ENCODE data around the gene SPOP.
"Not testable (repeated sequence)": the region's sequence is repeated elsewhere in the genome, so short reads cannot be mapped to it uniquely, and the experiment has no call there.

SPOP gene

DNA sequence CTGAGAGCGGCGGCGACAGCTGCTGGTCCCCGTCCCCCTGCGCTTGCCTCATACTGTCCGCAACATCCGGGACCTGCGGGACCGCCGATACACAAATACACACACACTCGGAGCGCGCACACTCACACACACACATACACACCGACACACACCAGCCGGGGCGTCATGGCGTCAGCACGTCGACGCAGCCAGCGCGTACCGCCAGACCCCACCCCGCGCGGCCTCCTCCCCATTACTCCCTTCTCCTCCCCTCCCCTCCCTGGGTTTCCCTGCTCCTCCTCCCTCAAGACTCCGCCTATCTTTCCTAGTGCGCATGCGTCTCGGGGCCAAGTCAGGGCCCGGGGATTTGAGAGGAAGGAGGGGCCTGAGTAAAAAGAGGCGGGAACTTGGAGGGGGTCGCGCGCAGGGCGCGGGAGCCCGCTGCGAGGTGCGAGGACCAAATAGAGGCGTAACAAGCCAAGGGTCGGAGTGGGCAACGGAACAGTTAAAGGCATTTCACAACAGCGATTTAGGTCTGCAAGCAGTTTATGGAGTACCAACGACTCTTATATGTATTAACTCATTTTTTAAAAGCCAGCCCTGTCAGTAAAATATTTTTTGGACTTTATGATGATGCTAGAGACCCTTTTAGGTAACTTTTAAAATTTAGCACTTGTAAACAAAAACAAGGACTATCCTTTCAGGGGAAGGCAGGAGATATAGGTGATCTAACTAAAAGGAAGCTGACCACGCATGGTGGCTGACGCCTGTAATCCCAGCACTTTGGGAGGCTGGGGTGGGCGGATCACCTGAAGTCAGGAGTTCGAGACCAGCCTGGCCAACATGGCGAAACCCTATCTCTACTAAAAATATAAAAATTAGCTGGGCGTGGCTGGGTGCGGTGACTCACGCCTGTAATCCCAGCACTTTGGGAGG, at the start of gene SPOP:
Gene SPOP, minus strand, starts transcription at position 165 of the 915 bp plus-strand sequence. CDS start 55,287 bp downstream, outside the sequence.
- peak; percentile 92 for DNase-seq

DNA sequence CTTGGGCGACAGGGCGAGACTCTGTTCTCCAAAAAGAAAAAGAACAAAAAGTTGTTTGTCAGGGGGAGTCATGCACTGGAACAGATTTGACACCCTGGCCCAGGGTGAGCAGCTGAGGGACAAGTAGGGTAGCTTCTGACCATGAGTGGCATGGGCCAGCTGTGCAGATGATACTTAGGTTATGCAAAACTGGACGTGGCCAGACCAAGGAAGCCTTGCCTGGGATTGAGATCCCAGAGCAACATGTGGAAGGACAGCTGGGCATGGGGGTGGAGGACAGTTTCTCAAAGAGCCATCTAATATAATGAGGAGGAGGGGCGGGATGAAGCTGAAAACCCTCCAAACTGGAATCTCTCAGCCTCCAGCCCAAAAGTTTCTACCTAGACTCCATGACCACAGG, 49.5 kb upstream of the SPOP start:
- no peak for DNase-seq

DNA sequence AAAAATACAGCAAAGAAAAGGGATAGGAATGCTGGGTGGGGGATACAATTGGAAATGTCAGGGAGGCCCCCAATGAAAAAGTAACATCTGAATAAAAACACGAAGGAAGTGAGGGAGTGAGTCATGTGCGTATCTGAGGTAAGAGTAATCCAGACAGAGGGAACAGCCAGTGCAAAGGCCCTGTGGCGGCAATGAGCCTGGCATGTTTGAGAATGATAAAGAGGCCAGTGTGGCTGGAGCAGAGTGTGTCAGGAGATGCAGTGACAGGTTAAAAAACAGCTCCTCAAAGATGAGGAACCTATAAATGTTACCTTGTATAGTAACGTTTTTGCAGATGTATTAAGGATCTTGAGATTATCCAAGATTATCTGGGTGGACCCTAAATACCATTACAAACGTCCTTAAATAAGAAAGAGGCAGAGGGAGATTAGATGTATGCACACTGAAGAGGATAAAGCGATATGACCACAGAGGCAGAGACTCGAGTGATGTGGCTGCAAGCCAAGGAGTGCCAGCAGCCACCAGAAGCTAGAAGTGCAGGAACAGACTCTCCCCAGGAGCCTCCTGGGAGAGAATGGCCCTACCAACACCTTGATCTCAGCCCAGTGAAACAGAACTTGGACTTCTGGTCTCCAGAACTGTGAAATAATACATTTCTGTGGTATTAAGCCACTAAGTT, 47.7 kb upstream of the SPOP start:
- DNase-seq: no peak

DNA sequence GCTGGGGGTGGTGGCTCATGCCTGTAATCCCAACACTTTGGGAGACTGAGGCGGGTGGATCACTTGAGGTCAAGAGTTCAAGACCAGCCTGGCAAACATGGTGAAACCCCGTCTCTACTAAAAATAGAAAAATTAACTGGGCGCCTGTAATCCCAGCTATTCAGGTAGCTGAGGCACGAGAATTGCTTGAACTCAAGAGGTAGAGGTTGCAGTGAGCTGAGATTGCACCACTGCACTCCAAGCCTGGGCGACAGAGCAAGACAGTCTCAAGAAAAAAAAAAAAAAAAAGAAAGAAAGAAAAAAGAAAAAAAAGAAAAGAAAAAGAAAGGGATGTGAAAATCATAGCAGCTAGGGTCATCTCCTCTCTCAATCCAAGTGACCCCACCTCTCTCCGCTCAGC, 46.7 kb upstream of the SPOP start:
- not testable (repeated sequence) for DNase-seq

DNA sequence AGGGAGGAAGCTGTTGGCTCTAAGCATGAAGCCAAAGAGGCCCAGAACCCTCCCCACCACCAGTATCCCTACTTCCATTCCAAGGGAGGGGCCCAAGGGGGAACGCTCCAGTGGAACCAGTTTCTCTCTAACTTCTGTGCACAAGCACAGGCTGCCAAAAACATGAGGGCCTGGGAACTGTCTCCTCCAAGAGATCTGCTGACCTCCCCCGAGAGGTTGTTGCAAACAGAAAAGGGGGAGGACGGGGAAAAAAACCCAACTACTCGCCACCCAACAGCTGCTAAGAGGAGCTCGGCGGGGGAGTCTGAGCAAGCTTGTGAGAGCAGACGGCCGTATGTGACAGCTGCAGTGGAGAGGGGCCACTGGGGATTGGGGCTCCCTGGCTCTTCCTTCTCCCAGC, 45.5 kb upstream of the SPOP start:
- DNase-seq: no peak

DNA sequence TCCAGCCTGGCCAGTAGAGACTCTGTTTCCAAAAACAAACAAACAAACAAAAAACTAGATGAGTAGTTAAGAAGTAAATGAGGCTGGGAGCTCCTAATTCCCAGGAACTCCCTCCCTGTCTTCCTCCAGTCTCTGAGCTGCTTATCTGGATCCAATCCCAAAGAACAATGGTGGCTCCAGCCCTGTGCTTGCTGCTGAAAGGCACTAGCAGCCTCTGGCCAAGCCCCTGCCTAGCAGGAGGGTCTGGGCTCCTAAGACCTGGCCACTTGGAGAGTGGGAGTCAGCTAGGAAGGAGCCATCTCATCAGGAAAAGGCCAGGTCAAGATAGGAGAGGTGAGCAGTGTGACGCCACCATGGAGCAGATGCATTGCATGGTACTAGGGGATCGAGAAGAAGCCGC, 44.2 kb upstream of the SPOP start:
- DNase-seq: no peak

DNA sequence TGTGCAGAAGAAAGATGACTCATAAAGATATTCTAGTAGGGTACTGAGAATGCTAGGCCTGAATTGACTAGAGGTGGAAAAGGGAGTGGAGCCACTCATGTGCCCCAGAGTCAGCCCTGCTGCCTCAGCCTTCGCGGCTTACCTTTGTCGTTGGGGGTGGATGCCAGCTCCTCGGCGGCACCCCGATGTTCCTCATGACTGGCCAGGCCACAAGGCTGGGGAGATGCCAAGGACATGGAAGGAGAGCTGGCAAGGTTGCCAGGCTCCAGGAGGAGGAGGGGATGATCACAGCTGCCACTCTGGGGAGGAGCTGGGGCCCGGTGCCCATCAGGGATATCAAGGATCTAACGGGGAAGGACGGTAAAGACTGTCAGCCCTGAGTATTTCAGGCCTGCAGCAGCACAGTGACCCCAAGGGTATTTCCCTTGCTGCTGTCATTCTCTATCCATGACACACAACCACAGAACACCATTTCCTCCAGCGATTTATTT, 39.5 kb upstream of the SPOP start:
- no peak for DNase-seq

DNA sequence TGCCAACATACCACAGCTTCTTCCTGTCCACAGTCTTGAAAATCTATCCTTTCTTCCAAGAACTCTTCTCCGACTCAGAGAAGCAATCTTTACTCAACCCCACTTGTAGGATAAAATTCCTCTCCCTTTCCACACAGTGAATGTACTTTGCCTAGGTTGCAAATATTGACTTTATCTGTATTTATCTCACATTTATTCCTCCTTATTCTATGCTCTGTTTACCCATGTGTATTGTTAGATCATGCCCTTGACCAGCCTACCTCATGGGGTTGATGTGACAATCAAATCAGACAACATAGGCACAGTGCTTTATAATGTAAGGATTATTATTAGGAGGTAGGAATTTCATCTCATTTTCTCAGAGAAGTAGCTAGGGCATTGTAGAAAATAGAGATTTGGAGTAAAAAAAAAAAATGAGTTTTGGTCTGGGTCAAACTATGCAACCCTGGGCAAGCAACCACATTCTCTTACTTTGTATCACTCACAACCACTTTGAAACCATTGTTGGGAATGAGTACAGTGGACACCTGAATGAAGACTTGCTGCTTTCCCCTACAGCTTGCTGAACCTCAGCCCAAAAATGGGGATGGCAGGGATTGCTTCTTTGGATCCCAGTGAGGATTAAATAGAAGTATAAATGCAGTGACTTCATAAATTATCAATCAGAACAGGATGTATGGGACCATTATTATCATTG, 38.9 kb upstream of the SPOP start:
- DNase-seq: no peak

DNA sequence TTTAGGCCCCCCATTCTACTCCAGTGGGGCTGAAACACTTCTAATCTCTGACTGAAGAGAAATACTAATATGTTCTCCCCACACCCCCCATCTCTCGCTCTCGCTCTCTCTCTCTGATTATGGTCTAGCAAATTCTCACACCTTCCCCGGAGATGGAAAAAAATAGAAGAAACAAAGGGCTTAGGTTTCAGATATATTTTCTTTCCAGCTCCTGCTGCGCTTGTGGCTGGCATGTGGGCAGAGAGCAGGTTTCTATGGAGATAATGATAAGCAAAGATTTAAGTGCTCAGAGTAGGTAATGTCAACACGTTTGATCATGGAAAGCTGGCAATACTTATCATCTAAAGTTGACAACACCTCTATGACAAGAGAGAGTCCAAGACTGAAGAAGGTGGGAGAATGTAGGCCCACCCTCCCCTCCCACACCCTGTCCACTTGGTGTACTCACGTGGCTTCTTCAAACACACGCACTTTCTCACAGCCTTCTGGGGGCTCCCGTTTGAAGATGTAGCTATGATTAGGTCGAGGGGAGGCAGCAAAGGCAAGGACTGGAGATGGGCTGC, 37.9 kb upstream of the SPOP start:
- peak; percentile 46 for DNase-seq

DNA sequence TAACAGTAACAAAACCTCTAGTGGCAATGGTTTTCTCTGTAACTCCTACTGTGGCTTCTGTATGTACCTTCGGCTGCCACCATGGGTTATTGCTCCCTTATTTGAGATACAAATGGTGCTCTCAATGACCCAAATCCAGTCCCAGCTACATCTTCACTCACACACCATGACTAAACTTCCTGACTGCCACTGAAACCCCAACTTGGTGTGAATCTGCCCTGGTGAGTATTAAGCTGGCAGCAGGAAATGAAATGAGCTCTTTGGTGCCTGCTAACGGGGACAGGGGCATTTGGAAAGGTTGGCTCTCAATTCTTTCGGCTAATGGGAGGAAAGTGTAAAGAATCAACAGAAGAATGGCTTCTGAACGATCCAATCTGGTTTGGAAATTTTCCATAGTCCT, 37.3 kb upstream of the SPOP start:
- no peak for DNase-seq

DNA sequence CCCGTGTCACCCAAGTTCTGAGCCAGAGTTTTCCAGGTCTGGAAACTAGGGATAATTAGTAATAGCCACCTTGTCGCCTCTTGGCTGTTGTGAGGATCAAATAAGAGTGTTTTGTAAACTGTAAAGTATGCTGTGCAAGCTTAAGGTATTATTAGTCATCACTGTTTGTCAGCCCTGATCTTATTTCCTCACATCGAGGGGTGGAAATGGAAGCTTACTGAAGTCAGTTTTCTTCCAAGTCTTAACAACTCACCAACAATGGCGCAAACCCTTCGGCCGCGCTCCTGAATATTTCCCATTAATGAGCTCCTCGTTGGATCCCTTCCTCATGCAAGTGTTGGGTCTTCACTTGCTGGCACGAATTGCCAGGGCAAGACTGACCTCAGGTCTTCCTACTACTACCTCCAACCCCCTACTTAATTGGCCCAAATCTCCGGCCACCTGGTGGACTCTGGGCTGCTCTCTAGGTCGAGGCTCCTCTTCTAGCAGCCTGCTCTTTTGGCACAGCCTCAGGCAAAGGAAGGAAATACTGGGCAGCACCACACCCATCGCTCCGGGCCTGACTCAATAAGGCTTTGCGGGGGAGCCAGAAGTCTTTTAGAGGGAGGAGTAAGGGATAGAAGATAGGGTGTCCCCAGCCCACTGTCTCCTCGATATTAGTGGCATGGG, 30.8 kb upstream of the SPOP start:
- DNase-seq: no peak

DNA sequence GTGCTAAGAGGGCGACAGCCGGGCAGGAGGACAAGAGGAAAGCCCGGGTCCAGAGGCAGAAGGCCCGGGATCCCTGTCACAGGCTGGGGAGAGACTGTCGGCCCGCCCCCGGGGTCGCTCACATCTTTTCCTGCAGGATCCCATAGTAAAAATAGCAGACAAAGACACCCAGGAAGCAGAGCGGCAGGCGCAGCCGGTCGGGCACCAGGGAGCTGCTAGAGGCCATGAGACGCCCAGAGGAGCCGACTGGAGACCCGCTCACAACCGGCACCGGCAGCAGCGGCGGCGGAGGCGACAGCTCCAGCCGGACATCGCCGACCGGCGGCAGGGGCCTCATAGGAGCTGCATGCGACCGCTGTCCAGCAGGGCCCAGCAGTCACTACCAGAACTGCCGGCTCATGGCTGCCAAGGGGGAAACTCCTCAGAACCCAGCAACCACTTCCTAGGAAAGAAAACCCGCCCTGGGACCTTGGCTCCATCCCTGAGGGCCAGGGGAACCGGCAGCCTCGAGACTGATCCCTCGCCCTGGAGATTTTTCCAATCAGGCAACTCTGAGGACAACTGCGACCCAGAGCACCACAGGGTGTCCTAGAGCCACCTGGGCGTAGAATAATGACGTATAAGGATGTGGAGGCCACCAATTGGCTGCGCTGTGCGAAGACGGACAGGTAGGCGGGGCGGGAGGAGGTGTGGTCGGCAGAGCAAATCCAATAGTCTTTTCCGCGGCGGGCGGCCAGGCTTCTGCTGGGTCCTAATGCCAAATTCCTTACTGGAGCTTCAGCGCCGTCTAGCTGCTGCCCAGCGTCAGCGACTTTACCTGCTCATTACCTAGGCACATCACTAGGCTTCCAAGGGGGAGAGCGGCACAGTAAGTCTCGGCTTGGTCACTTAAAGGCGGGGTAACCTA, 30.0 kb upstream of the SPOP start, which contains the start of gene SLC35B1:
Gene SLC35B1, minus strand, starts transcription at position 357 of the 907 bp plus-strand sequence. Its CDS starts 131 bp downstream, at position 226.
- DNase-seq: peak; percentile 98

DNA sequence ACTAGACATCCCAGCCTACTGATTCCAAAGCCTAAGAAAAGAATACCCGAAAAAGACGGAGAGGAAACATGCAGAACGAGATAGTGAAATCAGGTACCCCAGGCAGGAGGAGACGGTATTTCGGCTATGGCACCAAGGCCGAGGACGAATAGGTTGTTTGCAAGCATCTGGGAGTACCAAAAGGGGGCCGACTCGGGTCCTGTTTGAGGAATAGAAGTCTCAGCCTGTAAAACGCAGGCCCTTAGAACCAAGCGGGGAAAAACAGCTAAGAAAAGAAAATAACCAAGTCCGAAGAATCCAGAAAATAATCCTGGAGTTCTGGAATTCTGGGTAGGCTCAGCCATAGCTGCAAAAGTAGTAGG, 29.3 kb upstream of the SPOP start:
- no peak for DNase-seq

DNA sequence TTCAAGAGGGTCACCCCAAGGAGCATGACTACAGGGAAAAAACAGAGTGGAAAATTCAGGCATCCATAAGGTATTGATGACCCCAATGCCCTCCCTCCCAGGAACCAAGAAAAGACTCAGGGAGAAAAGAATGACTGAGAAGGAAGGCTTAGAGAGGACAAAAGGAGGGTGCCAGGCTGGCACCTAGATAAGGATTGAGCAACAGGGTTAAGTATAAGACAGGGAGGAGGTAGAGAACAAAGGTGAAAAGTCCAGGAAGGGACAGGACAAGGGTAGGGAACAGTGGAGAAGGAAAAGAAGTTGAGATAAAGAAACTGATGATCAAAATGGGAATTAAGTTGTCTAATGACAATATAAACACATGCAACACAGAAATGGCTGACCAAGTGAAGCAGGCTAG, 27.4 kb upstream of the SPOP start:
- DNase-seq: no peak

DNA sequence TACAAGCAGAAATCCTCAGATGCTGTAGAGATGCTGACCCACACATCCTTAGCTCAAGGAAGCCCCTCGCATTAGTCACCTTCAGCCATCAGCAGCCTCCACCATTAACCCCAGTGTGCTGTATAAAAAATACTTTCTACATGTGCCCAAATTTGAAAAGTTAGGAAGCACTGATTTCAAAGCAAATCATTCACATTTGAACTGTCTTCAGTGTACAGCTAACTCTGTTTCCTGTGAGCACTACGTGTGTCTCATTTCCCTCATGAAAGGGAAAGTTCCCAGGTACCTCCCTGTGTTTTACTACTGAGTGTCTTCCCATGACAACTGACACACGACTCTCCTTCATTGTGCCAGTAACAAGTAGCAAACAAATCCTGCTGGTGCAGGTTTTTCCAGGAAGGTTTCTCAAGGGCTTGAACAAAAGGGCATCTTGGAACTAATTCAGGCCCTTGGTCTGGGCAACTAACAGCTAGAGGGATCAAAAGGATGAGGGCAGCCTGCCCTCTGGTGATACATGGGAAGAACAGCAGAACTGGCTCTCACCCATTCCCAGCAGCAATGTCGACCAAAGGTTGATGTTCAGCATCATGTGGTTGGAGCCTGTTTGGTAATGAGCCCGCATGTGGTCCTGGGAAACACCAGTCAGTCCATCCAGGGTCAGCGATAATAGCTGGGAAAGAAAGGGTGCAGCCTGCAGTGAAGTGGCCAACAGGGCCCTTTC, 25.8 kb upstream of the SPOP start:
- no peak for DNase-seq

DNA sequence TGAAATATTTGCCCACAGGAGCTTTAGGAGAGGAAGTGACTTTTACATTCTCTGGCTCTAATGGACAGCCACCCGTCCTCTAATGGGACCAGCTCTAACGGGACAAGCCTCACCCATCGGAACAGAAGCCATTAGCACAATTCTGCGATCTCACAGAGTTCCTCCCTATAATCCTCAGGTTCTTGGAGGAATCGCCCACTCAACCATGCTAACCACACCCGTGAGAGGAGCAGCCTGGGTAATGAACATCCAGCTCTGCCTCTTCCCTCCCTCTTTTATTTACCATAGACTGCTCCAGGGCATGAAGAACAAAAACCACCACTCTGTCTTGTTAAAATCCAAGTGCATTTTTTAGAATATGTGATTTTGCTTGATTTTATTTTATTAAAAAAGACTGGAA, 23.1 kb upstream of the SPOP start:
- no peak for DNase-seq

DNA sequence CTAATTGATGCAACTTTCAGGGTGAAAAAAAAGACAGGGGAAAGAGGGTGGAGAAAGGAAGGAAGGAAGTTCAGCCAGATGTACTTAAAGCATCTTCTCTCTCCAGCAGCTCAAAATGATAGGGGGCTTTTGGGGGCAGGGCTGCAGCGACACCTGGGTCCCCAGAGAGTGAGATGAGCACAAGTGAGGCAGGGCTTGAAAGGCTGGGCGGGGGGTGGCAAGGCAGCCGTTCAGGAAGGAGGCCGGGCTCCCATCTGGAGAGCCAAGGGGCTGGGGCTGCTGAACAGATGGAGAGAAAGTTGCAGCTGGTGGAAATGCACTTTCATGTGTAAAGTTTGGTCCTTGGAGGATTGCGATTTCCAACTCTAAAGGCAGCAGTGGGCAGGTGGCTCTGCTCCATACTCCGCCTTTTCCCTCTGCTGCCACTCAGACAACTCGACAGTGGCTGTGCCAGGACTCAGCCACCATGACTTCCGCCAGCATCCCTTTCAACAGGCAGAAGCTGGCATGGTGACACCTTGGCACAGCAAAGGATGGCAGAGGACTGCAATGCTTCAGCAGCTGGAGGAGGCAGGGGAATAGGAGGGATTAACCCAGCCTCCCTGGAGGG, 22.2 kb upstream of the SPOP start:
- DNase-seq: no peak

DNA sequence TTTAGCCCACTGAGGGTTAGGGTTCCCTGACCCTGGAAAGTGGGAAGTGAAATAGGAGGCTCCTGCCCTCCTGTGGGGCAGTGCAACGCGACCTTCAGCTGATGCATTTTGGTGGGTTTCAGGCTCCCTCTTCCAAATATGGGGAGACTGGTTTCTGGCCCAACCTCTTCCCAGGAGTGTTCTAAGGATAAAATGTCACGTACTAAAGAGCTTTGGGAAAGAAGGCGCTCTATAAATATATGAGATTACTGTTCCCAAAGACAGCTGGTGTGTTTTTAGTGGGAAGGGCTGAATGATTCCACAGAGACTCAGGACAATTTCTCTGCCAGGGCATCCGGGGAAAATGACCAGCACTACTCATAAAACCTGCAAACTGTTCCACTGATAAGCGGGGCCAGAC, 20.1 kb upstream of the SPOP start:
- no peak for DNase-seq

DNA sequence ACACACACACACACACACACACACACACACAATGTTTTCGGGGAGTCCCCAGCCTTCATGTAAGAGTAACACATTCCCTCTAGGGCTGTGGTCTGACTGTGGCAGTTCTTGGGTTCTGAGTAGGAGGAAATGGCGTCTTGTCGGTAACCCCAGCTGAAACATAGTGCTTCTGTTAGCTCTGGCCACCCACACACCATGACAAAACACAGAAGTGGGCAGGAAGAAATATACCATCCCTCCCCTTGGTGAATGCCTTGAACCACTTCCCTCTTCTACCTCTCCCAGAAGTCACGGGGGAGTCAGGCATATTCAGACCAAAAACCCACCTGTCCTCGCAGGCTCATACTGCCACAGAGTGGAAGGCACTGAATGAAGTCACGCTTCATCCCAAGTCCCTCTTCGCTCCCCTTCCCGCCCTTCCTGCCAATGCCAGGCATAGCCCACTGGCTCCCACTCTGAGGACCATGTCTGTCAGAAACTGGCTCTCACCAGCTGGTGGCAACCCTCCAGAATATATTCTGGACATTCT, 18.4 kb upstream of the SPOP start:
- DNase-seq: no peak

DNA sequence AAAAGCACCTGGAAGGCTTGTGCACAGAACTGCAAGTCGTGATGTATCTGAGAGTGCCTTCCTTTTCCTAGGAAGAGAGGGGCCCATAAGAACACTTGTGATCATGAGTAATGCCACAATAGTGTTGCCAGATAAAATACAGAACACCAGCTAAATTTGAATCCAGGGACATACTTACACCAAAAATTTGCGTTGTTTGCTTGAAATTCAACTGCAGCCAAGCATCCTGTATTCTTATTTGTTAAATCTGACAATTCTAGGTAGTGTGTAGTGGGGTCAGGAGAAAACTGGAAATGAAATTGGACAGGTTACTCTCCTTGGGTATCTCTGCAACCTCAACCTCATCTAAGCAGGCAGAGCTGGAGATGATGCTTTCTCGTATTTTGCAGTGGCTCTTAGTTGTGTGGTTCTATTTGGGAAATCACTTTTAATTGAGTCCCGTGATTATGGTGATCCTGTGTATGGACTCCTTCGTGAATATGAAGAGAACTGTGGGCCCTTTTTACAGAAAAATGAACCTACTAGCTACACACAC, 17.9 kb upstream of the SPOP start:
- DNase-seq: no peak
